SIG-M5 (cell line): ENCODE measurements around the gene TTI1.
A peak's percentile ranks its signal among the peaks of the same experiment; 100 is the strongest.

Experiments used
- DNase-seq: peaks from one replicate; lab custom pipeline; 2025; lab: John Stamatoyannopoulos, UW

The TTI1 gene

GRCh38 chr20:38033330-38034107, at the start of gene TTI1, which contains the start of gene RPRD1B:
Gene TTI1 (minus strand): TSS chr20:38033456. CDS start chr20:38013816, 19,640 bp downstream.
Gene RPRD1B (plus strand): TSS chr20:38033746. CDS start chr20:38033948, 202 bp downstream.
- DNase-seq: peak; percentile 40

GRCh38 chr20:38082894-38083293, 49.6 kb upstream of the TTI1 start:
- no peak for DNase-seq

DNA sequence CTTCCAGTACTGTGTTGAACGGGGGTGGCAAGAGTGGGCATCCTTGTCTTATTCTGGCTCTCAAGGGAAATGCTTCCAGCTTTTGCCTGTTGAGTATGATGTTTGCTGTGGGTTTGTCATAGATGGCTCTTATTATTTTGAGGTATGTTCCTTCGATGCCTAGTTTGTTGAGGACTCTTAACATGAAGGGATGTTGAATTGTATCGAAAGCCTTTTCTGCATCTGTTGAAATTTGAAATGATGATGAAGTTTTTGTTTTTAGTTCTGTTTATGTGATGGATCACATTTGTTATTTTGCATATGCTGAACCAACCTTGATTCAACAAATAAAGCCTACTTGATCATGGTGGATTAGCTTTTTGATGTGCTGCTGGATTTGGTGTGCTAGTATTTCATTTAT, 48.3 kb upstream of the TTI1 start:
- no peak for DNase-seq

GRCh38 chr20:38079353-38079752, 46.1 kb upstream of the TTI1 start:
- DNase-seq: no peak

DNA sequence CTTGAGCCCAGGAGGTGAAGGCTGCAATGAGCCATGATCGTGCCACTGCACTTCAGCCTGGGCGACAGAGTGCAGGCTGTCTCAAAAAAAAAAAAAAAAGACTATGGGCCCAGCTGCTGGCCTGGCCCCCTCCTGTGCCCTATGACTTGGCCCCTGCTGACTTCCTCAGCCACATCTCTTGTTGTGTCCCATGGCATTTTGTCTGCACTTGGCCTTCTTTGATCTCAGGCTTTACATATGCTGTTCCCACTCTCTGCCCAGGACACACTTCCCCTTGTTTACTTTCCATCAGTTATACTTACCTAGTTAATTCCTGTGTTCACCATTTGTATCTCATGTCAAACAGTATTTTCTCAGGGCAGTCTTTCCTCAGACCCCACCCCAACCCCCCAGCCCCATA, 44.8 kb upstream of the TTI1 start:
- no peak for DNase-seq

GRCh38 chr20:38076548-38076947, 43.3 kb upstream of the TTI1 start:
- no peak for DNase-seq

- no peak for DNase-seq
These were observed 42.1 kb upstream of the TTI1 start for GRCh38 chr20:38075161-38075998.

DNA sequence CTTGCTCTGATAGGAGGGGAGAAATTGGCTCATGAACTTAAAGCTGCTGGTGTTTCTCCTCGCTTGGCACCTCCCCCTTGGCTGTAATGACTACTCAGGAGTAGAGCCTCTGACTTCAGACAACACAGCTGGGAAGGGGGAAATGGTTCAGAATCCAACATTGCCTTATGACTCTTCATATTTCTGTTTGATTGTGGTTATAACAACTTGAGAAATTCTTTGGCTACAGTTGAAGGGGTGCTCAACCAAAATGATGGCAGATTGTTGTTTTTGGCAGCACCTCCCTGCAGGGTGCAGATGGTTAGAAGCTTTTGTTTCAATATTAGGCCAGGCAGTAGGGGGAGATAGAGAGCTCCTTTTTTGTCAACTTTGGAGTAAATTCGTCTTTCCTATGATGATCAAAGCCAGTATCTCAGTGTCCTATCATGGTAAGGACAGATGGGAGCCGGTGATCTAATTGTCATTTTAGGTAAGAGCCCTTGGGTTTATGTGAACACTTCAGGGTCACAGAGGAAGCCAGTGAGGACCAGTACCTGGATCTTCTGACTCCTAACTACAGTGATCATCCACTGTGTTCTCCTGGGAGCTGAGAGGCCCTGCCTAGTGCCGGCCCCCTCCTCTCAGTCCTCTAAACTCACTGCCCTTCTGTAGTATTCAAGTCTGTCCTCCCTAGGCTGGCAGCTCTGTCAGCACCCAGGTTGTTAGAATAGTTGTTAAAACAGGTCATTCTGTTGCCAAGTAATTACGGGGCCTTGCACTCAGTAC, 40.2 kb upstream of the TTI1 start:
- DNase-seq: no peak

DNA sequence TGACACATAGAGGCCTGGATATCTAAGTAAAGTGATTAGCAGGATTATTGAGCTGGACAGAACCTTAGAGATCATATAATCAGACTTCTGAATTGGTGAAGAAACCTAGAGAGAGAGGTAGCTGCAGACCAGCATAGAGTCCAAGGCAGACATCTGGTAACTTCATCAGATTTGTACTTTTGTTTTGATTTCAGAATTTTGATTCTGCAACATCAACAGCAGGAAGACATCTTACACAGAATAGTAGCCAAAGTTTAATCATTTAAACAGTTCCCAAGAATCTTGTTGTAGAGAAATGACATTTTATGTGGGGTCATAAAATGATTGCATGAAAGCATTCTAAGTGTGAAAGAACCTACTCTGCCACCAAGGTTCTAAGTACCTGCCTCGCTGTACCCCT, 39.6 kb upstream of the TTI1 start:
- no peak for DNase-seq

GRCh38 chr20:38067717-38068365, 34.6 kb upstream of the TTI1 start:
- DNase-seq: no peak

DNA sequence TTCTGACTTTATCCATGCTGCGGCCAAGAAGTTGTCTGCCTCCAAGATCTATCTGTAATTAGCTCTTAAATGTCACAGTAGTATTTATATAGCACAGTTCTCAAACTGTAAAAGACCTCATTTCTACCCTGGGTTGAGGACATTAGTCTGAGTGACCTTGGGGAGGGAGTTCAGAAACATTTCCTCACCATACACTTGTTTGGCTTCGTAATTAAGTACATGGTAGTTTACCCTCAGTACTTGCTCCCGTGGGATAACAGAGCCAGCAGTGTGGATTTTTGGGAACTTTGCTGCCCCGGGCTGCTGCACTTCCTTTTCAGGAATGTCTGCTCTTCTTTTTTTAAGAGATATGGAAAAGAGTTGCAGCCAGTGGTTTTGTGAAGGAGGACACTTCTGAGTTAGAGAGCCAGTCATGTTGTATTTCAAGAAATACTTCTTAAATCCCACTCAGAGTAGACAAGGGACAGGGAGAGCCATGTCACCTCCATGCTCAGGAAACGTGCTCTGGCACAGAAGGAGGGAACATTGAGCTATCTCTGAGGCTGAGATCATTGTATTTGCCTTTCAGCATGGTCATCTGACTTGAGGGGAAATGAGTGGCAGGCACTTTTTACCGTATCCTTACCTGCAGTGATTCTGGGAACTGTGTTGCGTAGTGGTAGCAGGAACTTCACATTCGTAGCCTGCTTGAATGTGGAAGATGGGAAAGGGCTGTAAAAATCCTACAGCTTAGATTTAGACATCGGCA, 33.9 kb upstream of the TTI1 start:
- no peak for DNase-seq

- no peak for DNase-seq
These were observed 32.6 kb upstream of the TTI1 start for GRCh38 chr20:38065764-38066375.

DNA sequence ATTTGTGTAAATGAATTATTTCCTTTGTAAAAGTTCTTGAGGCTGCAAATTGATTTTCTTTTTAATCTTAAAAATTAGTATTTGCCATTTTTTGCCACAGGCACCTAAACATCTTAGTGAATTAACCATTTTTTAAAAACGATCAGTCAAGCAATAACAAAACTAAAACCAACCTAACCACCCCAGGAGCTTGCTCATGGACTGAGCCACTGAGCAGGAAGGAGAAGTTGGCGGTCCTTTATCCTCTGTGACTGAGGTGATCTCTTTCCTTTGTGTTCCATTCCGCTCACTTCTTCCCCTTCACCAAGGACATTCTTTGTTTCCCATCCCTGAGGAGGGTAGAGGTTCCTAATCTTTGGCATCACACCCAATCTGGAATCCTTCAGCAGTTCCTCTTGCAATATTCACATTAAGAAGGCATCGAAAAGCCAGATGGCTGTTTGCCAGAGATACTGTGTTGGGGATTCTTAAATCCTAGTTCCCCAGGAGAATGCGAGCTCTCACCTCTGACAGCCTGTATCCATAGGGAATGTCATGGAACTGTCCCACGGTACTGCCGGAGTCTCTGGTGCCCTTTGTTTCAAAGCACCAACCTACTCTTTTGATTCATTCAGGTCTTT, 30.8 kb upstream of the TTI1 start:
- DNase-seq: no peak

DNA sequence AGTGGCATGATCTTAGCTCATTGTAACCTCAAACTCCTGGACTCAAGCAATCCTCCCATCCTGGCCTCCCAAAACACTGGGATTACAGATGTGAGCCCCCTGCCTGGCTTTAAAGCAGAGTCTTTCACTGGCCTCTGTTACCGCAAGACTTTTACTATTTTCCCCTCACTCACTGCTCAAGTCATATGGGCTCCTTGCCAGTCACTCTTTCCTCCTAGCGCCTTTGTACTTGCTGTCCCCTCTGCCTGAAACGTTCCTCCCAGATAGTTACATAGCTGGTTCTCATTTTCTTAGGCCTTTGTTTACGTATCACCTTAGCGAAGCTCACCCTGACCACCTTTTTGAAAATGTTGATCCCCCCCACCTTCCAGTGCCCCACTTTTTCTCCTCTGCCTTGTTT, 29.6 kb upstream of the TTI1 start:
- no peak for DNase-seq

GRCh38 chr20:38061109-38061508, 27.9 kb upstream of the TTI1 start:
- no peak for DNase-seq

DNA sequence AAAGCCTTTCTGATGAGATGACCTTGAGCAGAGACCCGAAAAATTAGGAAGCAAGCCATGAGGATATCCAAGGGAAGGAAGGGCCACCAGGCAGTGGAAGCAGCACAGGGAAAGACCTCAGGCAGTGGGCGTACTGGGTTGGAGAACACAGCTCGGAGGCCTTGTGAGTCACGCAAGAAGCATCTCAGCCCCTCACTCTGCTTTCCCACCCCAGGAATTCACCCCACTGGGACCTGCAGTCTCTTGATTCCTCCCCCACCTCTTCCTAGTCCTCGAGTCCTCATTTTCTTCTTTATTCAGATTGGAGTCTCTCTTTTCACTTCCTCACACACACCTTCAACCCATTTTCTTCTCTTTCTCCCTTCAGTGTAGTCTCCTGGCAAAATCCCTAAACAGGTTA, 27.3 kb upstream of the TTI1 start:
- no peak for DNase-seq

DNA sequence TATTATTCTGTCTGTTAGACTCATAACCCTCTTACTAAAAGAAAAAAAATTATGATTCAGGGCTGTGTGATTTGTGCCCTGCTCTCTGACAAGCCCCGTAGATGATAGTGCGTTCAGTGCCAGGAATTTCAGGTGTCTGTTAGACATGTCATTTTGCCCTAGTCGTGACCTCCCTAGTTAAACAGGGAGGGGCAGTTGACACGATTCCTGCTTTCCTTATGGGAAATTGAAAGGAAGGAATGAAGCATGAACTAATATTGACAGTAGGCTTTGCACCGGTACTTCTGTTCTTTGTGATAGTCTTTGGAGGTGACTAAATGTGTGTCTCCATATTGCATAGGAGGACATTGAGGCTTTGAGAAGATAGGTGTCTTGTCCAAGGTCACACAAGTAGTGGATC, 26.6 kb upstream of the TTI1 start:
- no peak for DNase-seq

GRCh38 chr20:38057351-38057972, 24.2 kb upstream of the TTI1 start:
- no peak for DNase-seq

DNA sequence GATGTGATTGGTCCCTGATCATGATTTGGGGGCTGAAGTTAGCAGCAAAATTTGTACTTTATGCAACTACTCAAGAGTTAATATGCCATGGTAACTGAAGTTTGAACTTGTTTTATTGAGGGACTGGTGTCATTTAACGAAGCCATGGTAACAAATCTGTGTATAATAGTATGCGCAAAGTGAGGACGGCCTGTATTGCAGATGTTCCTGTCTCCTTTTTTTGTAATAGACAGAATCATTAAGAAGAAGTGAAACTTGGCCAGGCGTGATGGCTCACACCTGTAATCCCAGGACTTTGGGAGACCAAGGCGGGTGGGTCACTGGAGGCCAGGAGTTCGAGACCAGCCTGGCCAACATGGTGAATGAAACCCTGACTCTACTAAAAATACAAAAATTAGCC, 22.6 kb upstream of the TTI1 start:
- no peak for DNase-seq

DNA sequence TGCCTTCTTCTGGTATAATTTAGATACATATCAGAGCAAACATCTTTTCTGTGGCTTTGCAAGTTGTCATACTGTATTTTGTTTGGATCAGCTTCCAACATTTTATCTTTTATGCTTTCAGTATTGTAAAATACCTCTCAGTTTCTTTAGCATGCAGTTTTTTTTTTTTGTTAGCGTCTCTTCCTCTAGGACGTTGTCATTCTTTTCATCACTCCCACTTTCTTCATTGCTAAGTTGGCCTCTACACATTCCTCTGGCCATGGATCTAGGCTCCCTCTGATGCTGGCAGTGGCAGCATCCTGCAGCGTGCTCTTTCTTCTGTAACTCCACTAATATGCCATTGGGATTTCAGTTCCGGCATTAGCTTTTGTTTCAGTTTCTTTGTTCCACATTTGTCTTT, 22.0 kb upstream of the TTI1 start:
- no peak for DNase-seq
